SK-N-MC (cell line): ENCODE measurements around the gene FCHSD2.
"Not testable (repeated sequence)": the region's sequence is repeated elsewhere in the genome, so short reads cannot be mapped to it uniquely, and the experiment has no call there.

Experiments
- EZH2 ChIP-seq: fragments of 200-600 bp; sonication (generic); IDR thresholded peaks from one replicate; pipeline ENCODE4 v1.6.1; 2017; ENCODE audit warnings: antibody characterized with exemption
- FOXP2 ChIP-seq: optimal IDR thresholded peaks from 2 replicates; pipeline ENCODE3; 2011; ENCODE audit warnings: mild to moderate bottlenecking, moderate library complexity; ENCODE audit not compliant: insufficient read depth; ENCODE audit errors: extremely low read length, control extremely low read depth
- POLR2AphosphoS5 ChIP-seq: IDR thresholded peaks from 2 replicates; pipeline ENCODE4 v1.6.1; 2012; ENCODE audit warnings: mild to moderate bottlenecking, low read depth, low read length, borderline replicate concordance

DNA sequence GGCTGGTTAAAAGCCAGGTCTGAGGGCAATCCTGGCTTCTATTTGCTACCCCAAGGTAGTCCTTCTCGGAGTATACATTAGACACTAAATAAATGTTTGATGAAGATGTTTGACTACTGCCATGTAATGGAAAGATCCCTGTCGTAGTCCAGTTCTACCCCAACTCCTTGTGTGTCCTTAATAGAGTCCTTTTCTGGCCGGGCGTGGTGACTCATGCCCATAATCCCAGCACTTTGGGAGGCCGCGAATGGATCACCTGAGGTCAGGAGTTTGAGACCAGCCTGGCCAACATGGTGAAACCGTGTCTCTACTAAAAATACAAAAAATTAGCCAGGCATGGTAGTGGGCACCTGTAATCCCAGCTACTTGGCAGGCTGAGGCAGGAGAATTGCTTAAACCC lies 350.9 kb downstream of the FCHSD2 start:
- not testable (repeated sequence) for TF ChIP-seq EZH2, POLR2AphosphoS5, FOXP2
